ENCODE measurements around the gene CSTPP1.
"Not testable (repeated sequence)": the region's sequence is repeated elsewhere in the genome, so short reads cannot be mapped to it uniquely, and the experiment has no call there.

The CSTPP1 gene

DNA sequence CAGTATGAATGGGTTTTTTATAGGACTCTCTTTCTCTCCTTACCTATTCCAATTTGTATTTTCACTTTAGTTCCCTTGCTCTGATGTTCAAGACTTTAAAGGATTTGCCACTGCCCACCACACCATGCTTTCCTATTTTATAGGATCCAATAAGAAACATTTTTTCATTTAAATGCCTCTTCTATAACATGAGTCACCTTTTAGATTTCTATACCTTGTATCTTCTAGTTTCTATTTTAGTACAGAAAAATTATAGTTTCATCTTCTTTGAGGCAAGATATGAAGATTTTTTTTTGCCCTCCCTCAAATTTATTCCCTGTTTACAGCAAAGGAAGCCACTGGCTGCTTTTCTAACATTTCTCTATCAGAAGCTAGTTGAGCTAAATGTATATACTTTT is 163.4 kb downstream of the CSTPP1 start:
- no peak for DNase-seq (ENCODE audit: low spot score)

- no peak for DNase-seq (ENCODE audit: low spot score)
Observed at GRCh38 chr11:47101406-47101805, 164.8 kb downstream of the CSTPP1 start.

DNA sequence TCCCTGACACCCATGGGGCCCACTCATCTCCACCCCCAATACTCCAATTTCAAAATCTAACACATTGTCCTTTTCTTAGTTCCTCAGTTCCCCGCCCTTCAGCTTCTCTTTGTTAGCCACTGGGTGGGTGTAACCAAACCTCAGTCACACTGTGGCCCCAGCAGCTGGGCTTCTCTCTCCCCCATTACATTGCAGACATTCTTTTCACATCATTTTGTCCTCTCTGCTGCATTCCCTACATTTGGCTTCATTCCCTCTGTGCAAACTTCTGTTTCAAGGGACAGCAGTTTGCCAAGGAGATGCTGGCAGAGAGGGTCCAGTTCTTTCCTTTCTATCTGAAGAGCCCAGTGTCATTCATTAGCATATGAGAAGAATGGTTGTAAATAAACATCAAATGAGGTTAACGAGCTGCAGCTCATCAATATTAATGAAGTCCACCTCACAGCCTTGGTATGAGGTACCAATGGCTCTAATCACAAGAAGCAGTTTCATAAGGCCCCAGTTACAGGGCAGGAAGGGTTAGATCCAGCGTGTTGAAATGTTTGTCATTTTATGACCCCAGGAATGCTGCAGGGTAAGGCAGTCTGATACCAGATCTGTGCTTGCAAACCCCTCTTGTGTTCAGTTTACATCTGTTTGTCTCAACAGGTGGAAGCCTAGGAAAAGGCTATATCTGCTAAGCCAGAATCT is 167.8 kb downstream of the CSTPP1 start:
- DNase-seq (ENCODE audit: low spot score): peak; percentile 65

DNA sequence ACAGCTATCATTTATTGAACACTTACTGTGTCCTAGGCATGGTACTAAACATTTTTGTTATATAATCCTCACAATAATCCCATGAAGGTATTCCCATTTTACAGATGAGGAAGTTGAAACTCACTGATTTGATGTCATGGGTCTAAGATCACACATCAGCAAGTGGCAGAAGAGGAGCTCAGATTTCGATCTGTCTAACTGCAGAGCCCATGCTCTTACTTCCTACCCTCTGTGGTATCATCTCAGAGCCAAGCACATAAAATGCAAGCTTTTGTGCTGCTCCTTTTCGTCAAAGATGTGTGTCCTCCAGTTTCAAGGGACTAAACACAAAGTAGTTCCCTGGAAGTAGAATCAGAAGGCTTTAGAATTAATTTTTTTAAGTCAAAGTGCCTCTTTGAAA is 169.0 kb downstream of the CSTPP1 start:
- no peak for DNase-seq (ENCODE audit: low spot score)

DNA sequence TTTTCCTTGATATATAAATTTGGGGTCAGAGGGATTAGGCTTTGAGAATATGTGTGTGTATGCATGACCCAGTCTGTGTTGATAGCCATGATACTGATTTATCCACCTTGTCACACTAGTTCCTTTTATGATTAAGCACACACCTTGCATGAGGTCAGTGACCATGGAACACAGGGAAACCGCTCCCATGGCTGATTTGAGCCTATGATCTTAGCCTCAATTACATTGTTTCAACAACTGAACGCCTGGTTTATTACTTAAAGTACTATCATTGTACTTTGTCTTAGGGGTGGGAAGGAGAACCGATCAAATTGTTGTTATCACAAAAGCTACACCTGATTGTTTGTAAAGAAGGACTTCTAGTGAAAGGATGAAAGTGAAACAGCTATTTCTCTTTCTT is 169.4 kb downstream of the CSTPP1 start:
- DNase-seq (ENCODE audit: low spot score): no peak

GRCh38 chr11:47106798-47107411 is 170.3 kb downstream of the CSTPP1 start:
- peak; percentile 87 for DNase-seq (ENCODE audit: low spot score)

DNA sequence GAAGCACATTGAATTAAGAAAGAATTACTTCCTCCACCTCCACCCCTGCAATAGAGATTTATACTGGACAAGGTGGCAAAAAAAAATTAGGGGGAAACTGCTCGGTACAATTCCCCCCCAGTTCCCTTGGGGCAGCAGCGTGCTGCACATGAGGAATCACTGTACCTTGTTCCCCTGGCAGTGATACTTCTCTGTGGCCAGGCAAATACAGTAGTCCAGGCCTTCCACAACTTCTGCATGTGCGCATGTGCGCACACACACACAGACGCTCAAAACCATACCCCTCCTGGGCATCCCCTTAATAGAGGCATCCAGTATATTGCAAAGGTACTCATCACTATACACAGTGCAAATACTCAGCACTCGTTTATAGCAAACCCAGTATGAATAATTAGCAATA is 171.2 kb downstream of the CSTPP1 start:
- DNase-seq (ENCODE audit: low spot score): no peak

DNA sequence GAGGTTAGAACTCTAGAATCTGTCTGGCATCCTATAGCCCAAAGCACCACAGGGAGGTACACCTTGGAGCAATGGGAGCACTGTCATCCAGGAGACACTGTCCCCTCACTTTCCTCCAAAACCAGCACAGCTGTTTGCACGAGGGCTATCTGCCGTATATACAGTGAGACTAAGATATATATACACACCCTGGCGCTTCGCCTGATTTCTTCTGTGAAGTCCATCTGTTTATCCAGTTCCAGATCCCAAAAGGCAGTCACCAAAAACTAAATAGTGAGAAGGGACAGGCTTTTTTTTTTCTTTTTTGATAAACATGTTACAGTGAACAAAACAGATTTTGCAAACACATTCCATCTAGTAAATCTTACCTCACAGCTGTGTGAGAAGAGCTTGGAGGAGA is 171.7 kb downstream of the CSTPP1 start:
- DNase-seq (ENCODE audit: low spot score): no peak

DNA sequence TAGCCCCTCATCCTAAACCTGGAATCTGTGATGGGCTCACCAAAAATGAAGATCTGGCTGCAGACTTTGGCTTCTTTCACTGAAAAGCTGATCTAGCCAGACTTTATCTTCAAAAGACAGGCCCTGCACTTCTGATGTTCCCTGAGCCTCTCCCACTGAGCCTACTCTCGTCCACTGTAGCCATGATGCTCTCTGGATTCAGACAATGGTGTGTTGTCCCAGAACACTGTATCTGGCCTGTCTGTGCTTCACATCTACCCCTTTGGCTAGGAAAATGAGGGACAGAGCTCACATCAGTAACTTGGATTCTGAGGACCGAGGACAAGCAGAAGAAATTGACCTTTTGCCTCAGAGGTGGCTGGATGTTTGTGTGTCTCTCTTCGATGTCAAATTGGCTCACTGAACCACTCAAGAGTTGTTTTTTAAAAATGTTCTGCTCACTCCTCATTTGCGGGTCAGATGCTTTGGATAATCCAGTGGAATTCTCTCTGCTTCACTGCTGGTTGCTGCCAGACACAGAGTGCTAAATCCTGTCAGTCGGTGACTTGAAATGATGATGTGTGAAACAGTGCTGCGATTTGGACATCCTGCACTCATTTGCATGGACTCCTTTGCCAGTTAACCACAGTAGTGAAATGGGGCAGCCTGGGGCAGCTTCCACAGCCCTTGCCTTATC is 172.6 kb downstream of the CSTPP1 start:
- DNase-seq (ENCODE audit: low spot score): peak; percentile 71

GRCh38 chr11:47109727-47110246 is 173.2 kb downstream of the CSTPP1 start:
- DNase-seq (ENCODE audit: low spot score): no peak

DNA sequence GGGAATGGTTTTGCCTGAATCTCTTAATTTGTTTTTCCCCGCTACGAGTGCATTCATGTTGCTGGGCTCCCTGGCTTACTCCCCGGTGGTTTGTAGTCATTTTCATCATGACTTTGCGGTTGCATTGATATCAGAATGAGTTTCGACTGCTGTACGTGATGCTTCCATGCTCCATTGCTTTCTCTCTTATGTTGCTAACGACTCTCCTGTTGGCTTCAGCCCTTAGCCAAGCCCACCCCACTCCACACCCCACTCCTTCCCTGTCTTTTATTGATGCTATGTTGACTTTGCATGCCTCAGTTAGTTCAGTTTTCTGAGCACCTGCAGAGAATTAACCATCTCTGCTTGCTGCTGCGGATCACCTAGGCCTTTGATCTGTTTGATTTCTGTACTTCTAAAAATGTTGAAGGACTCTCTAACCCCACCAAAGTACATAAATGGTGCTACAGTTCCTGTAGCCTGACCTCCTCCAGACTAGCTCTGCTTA is 174.8 kb downstream of the CSTPP1 start:
- no peak for DNase-seq (ENCODE audit: low spot score)

DNA sequence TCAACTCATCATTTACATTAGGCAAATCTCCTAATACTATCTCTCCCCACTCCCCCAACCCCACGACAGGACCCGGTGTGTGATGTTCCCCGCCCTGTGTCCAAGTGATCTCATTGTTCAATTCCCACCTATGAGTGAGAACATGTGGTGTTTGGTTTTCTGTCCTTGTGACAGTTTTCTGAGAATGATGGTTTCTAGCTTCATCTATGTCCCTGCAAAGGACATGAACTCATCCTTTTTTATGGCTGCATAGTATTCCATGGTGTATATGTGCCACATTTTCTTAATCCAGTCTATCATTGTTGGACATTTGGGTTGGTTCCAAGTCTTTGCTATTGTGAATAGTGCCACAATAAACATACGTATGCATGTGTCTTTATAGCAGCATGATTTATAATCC is 176.4 kb downstream of the CSTPP1 start:
- DNase-seq (ENCODE audit: low spot score): not testable (repeated sequence)

DNA sequence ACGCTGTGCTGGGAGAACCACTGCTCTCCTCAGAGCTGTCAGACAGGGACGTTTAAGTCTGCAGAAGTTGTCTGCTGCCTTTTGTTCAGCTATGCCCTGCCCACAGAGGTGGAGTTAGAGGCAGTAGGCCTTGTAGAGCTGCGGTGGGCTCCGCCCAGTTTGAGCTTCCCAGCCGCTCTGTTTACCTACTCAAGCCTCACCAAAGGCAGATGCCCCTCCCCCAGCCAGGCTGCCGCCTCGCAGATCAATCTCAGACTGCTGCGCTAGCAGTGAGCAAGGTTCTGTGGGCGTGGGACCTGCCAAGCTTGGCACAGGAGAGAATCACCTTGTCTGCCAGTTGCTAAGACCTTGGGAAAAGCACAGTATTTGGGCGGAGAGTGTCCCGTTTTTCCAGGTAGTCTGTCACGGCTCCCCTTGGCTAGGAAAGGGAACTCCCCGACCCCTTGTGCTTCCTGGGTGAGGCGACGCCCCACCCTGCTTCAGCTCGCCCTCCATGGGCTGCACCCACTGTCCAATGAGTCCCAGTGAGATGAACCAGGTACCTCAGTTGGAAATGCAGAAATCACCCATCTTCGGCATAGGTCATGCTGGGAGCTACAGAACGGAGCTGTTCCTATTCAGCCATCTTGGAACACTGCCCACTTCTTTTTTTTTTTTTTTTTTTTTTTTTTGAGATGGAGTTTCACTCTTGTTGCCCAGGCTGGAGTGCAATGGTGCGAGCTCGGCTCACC is 182.6 kb downstream of the CSTPP1 start:
- DNase-seq (ENCODE audit: low spot score): peak; percentile 35

DNA sequence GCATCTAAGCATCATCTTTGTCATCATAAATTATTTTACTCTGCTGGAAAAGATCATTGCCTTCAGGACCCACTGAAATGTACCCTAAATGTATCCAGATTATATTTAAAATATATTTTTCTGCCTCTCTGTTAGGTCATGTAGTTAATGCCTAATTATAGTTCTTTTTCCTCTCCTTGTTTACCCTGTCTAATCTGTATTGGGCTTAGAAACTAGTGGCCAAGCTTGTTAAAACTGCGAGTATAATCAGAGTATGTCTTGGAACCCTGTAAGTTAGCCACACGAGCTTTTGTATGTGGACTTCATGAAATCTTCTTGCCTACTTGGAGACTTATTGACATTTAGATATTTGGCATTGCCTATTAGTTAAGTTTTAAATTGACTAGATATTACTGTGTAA is 184.5 kb downstream of the CSTPP1 start:
- DNase-seq (ENCODE audit: low spot score): no peak

DNA sequence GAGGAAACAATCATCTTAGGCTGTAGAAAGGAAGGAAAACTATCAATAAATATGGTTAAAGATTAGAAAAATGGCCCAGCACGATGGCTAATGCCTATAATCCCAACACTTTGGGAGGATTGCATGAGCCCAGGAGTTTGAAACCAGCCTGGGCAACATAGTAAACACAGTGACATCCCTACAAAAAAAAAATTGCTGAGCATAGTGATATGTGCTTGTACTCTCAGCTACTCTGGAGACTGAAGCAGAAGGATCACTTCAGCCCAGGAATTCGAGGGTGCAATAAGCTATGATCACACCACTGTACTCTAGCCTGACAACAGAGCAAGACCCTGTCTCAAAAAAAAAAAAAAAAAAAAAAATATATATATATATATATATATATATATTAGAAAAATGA is 185.2 kb downstream of the CSTPP1 start:
- no peak for DNase-seq (ENCODE audit: low spot score)

GRCh38 chr11:47123094-47123493 is 186.5 kb downstream of the CSTPP1 start:
- no peak for DNase-seq (ENCODE audit: low spot score)

DNA sequence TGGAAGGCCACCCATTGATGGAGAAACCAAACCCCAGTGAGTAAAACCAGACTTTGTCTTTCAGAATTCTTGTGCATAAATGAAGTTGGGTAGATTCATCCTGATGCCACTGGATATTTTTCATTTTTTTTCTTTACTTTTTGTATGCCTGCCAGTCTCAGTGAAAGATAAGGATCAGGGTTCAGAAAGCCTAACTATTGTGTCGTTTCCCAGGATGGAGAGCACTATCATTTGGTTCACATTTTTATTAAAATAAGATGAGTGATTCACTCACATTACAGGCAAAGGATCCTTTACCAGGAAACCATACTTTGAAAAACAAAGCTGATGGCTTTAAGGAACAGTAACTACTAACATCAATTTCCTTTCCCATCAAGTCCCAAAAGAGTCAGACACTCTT is 188.1 kb downstream of the CSTPP1 start:
- DNase-seq (ENCODE audit: low spot score): no peak

GRCh38 chr11:47125083-47125482 is 188.5 kb downstream of the CSTPP1 start:
- DNase-seq (ENCODE audit: low spot score): no peak

- no peak for DNase-seq (ENCODE audit: low spot score)
Observed at GRCh38 chr11:47127213-47127612, 190.7 kb downstream of the CSTPP1 start.

DNA sequence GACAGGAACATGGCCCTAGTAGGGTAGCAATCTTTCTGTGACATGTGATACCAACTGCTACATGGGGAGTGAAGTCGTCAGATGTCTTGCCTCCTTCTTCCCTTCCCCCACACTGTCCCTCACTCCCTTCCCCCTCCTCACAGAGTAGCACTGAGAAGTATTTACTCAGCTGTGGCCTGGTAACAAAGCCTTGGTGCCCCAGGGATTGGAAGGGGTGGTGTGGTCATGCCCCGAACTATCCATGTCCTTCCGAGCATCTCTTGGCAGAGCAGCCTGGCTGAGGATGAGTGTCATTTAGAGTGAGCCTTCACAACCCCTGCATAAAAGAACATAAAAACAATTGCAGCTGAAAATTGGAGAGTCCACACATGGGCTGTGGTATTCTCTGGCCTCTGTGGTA is 194.0 kb downstream of the CSTPP1 start:
- DNase-seq (ENCODE audit: low spot score): no peak

- no peak for DNase-seq (ENCODE audit: low spot score)
Observed at GRCh38 chr11:47131136-47131535, 194.6 kb downstream of the CSTPP1 start.

DNA sequence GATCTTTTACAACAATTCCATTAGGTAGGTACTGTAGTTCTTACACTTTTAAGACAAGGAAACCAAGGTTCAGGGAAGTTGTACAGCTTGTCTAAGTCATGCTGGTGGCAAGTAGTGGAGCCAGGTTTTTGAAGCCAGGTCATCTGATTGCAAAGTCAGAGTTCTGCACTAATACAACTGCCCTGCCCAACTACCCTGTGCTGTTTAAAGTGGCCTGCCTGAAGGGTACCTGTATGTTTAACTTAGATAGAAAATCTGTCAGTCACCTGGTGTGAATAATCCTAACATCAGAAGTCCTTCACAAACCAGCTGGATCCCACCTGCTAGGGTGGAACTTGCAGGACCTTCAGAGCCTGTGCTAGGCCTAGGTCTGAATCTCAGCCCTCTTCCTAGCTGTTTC is 195.9 kb downstream of the CSTPP1 start:
- no peak for DNase-seq (ENCODE audit: low spot score)

All from Ammon's horn (tissue), 1 donor.